AG04450 (cell line): Measurements from ENCODE around the gene RTTN. TPM values are rescaled to one million over a fixed set of nuclear protein-coding genes. Genes with fewer than 3 reads are reported as not detected.

Experiments
- CTCF ChIA-PET: fragments of 300-600, 350-600 bp; formaldehyde crosslinking; extraction: SDS; loops from one replicate; lab custom pipeline; 2022; ENCODE audit warnings: antibody characterized with exemption, inconsistent platforms; lab: Charles Lee
- POLR2A ChIA-PET: fragments of 350-600 bp; formaldehyde crosslinking; extraction: SDS; loops from one replicate; lab custom pipeline; 2021; ENCODE audit warnings: antibody characterized with exemption, inconsistent platforms; lab: Yijun Ruan, JAX
- DNase-seq: peaks from one replicate; pipeline ENCODE4 v3.0.0-alpha.2; 2011; ENCODE audit warnings: low read depth, low spot score
- H3K27ac ChIP-seq: one replicate; pipeline ENCODE4 v1.5.1; 2012; ENCODE audit warnings: low read depth, low read length, control low read depth
- H3K27me3 ChIP-seq: one replicate; pipeline ENCODE4 v1.6.0; 2012; ENCODE audit warnings: low read length; ENCODE audit not compliant: control insufficient read depth, insufficient read depth
- H3K4me3 ChIP-seq: 2 replicates; pipeline ENCODE4 v1.5.1; 2011; ENCODE audit warnings: mild to moderate bottlenecking, low read depth, low read length, control low read depth
- H3K9me3 ChIP-seq: 2 replicates; pipeline ENCODE4 v1.5.1; 2012; ENCODE audit warnings: low read length; ENCODE audit not compliant: control insufficient read depth, insufficient read depth
- CTCF ChIP-seq: IDR thresholded peaks from 2 replicates; pipeline ENCODE4 v1.5.1; 2011; ENCODE audit warnings: low read depth, low read length, control low read depth, inconsistent platforms
- polyA plus RNA-seq: library from polyadenylated mRNA; depleted of rRNA; stranded (reverse); fragments of >200 nt; gene quantifications from 2 replicates; pipeline ENCODE4 v1.2.3, GENCODE V29; 2011

Gene RTTN
- polyA plus RNA-seq, 1 experiment, result 4.6 TPM

GRCh38 chr18:70232261-70232660 lies 26.8 kb upstream of the RTTN start:
- POLR2A ChIA-PET, result no interaction called here
- Histone ChIP-seq H3K27ac (no peak overlapping the region), H3K9me3 (peaks cover 3% of the 10 kb centered on the region; the same call in 1 of the 2 replicates), H3K4me3 (no peak overlapping the region), H3K27me3 (no peaks in the 10 kb centered on the region)
- CTCF ChIA-PET, result no interaction called here
- TF ChIP-seq CTCF, result no peak
- DNase-seq, result no peak

GRCh38 chr18:70229639-70230038 lies 24.2 kb upstream of the RTTN start:
- TF ChIP-seq CTCF, result no peak
- CTCF ChIA-PET, result no interaction called here
- Histone ChIP-seq H3K27ac (no peak overlapping the region), H3K27me3 (peaks cover 2% of the 10 kb centered on the region), H3K9me3 (peaks cover 4% of the 10 kb centered on the region; the same call in 1 of the 2 replicates), H3K4me3 (no peak overlapping the region)
- no peak for DNase-seq
- POLR2A ChIA-PET, result no interaction called here

GRCh38 chr18:70228536-70228935 lies 23.0 kb upstream of the RTTN start:
- DNase-seq, result no peak
- ChIA-PET CTCF (no interaction called here), POLR2A (no interaction called here)
- no peak overlapping the region for H3K27ac ChIP-seq
- H3K9me3 ChIP-seq, result peaks cover 4% of the 10 kb centered on the region; the same call in 1 of the 2 replicates
- no peak for TF ChIP-seq CTCF
- no peak overlapping the region for H3K4me3 ChIP-seq
- peaks cover 4% of the 10 kb centered on the region for H3K27me3 ChIP-seq

- POLR2A ChIA-PET, result no interaction called here
These were observed 22.0 kb upstream of the RTTN start for GRCh38 chr18:70227438-70227837.

GRCh38 chr18:70221915-70222278 lies 16.4 kb upstream of the RTTN start:
- Histone ChIP-seq H3K27ac (no peak overlapping the region), H3K4me3 (no peak overlapping the region), H3K9me3 (no peaks in the 10 kb centered on the region), H3K27me3 (peaks cover 4% of the 10 kb centered on the region)
- ChIA-PET CTCF (interaction anchor here (1.3 kb wide), 1 partner anchor 211 kb away, joined by 4 read pairs; no protein-coding TSS in a partner anchor), POLR2A (no interaction called here)
- TF ChIP-seq CTCF, result no peak
- no peak for DNase-seq

More at GRCh38 chr18:70227438-70227837, 22.0 kb upstream of the RTTN start:
- CTCF ChIA-PET, result interaction anchor here (1.3 kb wide), 1 partner anchor 206 kb away, joined by 3 read pairs; no protein-coding TSS in a partner anchor
- DNase-seq, result no peak
- Histone ChIP-seq H3K27ac (no peak overlapping the region), H3K4me3 (no peak overlapping the region), H3K9me3 (peaks cover 4% of the 10 kb centered on the region; the same call in 1 of the 2 replicates), H3K27me3 (peaks cover 4% of the 10 kb centered on the region)
- TF ChIP-seq CTCF, result no peak
